K562 (cell line): ENCODE data around the gene UBASH3A. TPM values are rescaled to one million over a fixed set of nuclear protein-coding genes. Genes with fewer than 3 reads are reported as not detected.
A peak's percentile ranks its signal among the peaks of the same experiment; 100 is the strongest.

ENCODE experiments used
- ARID1B ChIP-seq: fragments of 450-650 bp; IDR thresholded peaks from 2 replicates; pipeline ENCODE4 v1.6.1; 2016; ENCODE audit warnings: antibody characterized with exemption, mild to moderate bottlenecking, inconsistent platforms
- CBFB ChIP-seq: sonication (generic); formaldehyde crosslinking; IDR thresholded peaks from 2 replicates; pipeline ENCODE4 v1.4.0; 2020; ENCODE audit warnings: mild to moderate bottlenecking, missing genetic modification reagents
- CTCFL ChIP-seq: IDR thresholded peaks from 2 replicates; pipeline ENCODE4 v1.6.1; 2011; ENCODE audit warnings: borderline replicate concordance, low read depth, mild to moderate bottlenecking, moderate library complexity, low read length; ENCODE audit not compliant: insufficient read depth, poor library complexity, severe bottlenecking
- E4F1 ChIP-seq: fragments of 250-450 bp; sonication (Bioruptor Pico); IDR thresholded peaks from 2 replicates; pipeline ENCODE4 v1.5.0; 2021; ENCODE audit warnings: mild to moderate bottlenecking, borderline replicate concordance
- HDAC1 ChIP-seq, 2 experiments: fragments of 450-650 bp; IDR thresholded peaks; 2 replicates each; pipeline ENCODE4 v1.6.1; 2016 to 2017; ENCODE audit warnings: inconsistent platforms in 1 of 2, mild to moderate bottlenecking in 1 of 2, moderate library complexity in 1 of 2
- HES1 ChIP-seq: fragments of 450-650 bp; IDR thresholded peaks from 2 replicates; pipeline ENCODE4 v1.6.1; 2016; ENCODE audit warnings: low read depth, mild to moderate bottlenecking, moderate library complexity
- KAT8 ChIP-seq: fragments of 450-650 bp; IDR thresholded peaks from 2 replicates; pipeline ENCODE4 v1.6.1; 2016; ENCODE audit warnings: low read depth, mild to moderate bottlenecking
- KLF13 ChIP-seq: fragments of 450-650 bp; IDR thresholded peaks from 2 replicates; pipeline ENCODE4 v1.6.1; 2016; ENCODE audit warnings: missing genetic modification characterization, low read depth, mild to moderate bottlenecking, missing compliant biosample characterization, moderate library complexity, borderline replicate concordance
- MAZ ChIP-seq, 2 experiments: fragments of 450-650 bp in 1 of 2; sonication (generic) in 1 of 2; formaldehyde crosslinking; IDR thresholded peaks in 1 of 2; conservative IDR thresholded peaks in 1 of 2; 2 replicates each; pipeline versions ENCODE4 v1.4.0 to v1.5.0; 2020; ENCODE audit warnings: mild to moderate bottlenecking in 1 of 2, missing genetic modification reagents in 1 of 2
- MLLT1 ChIP-seq, 2 experiments: fragments of 450-650 bp; IDR thresholded peaks; 2 replicates each; pipeline ENCODE4 v1.6.1; 2016
- PCBP1 ChIP-seq: fragments of 200-400 bp; formaldehyde crosslinking; IDR thresholded peaks from 2 replicates; pipeline ENCODE4 v1.6.1; 2018; ENCODE audit warnings: mild to moderate bottlenecking, low read depth, low read length; ENCODE audit not compliant: poor library complexity, severe bottlenecking
- SMARCA4 ChIP-seq: fragments of 450-650 bp; IDR thresholded peaks from 2 replicates; pipeline ENCODE4 v1.6.1; 2016
- SMARCC2 ChIP-seq: fragments of 450-650 bp; IDR thresholded peaks from 2 replicates; pipeline ENCODE4 v1.6.1; 2017; ENCODE audit warnings: antibody characterized with exemption, moderate library complexity, mild to moderate bottlenecking, low read depth
- TFAP4 ChIP-seq: sonication (generic); formaldehyde crosslinking; IDR thresholded peaks from 2 replicates; pipeline ENCODE4 v1.8.0; 2022; ENCODE audit warnings: missing genetic modification reagents, mild to moderate bottlenecking, moderate library complexity, borderline replicate concordance
- TRIM28 ChIP-seq: fragments of 450-650 bp; IDR thresholded peaks from 2 replicates; pipeline ENCODE4 v1.6.1; 2017
- ZFP36 ChIP-seq: fragments of 150-350 bp; IDR thresholded peaks from 2 replicates; pipeline ENCODE4 v1.6.1; 2018; ENCODE audit warnings: low read length, low read depth; ENCODE audit not compliant: partially characterized antibody
- ZNF23 ChIP-seq: fragments of 250-450 bp; sonication (Bioruptor Pico); IDR thresholded peaks from 2 replicates; pipeline ENCODE4 v1.4.0; 2020; ENCODE audit warnings: mild to moderate bottlenecking
- ZNF436 ChIP-seq: fragments of 250-450, 450-650 bp; sonication (Bioruptor Pico); formaldehyde crosslinking; IDR thresholded peaks from 2 replicates; pipeline ENCODE4 v1.7.0; 2020; ENCODE audit warnings: mild to moderate bottlenecking
- polyA plus RNA-seq, 8 experiments: library from polyadenylated mRNA; depleted of rRNA in 4 of 8; stranded (reverse) in 5 of 8; unstranded in 3 of 8; fragments of >200 nt; fragmentation: Nextera tagmentation in 2 of 8; fragmentation: Illumina TruSeq in 1 of 8; extraction: Ambion mirVana in 2 of 8; extraction: Trizol in 1 of 8; gene quantifications; 2 replicates each; pipeline versions ENCODE4 v1.2.1 to v1.2.3, GENCODE V29; 2011 to 2014; ENCODE audit warnings: inconsistent platforms in 1 of 8, missing spikeins in 1 of 8
- total RNA-seq, 7 experiments: library from RNA; depleted of rRNA in 6 of 7; stranded (reverse); fragments of >200 nt in 6 of 7; fragmentation: Illumina TruSeq in 2 of 7; extraction: Trizol in 2 of 7; gene quantifications; 2 replicates each; pipeline versions ENCODE4 v1.2.1 to v1.2.3, GENCODE V29; 2011 to 2021; ENCODE audit warnings: low replicate concordance in 1 of 7

The UBASH3A gene
- total and polyA plus RNA-seq, 9 of the 15 experiments (the other 6 are each of a cell fraction or from before 2014, with no cell fraction given) = 0.23 to 1.8 (median 1.1) TPM

GRCh38 chr21:42370894-42371654 is 32.6 kb upstream of the UBASH3A start (continued):
- TF ChIP-seq CTCFL (no peak), KLF13 (tag) (no peak), ZNF23 (CRISPR knock-in tag) (no peak), MLLT1 (IDR thresholded peaks at IDR 0.05) (0 out of 4 replicates have a peak, but pooled peaks of 1 of the 2 experiments have one; percentile 46), CBFB (CRISPR knock-in tag) (no peak), ZNF436 (no peak), KAT8 (no peak), TFAP4 (CRISPR knock-in tag) (peak; percentile 29; the same call in 1 of the 2 replicates), ARID1B (peak; percentile 53; the same call in 1 of the 2 replicates), MAZ (CRISPR knock-in tag; conservative IDR thresholded peaks at IDR 0.05 in 1 of 2, IDR thresholded peaks at IDR 0.05 in 1 of 2) (peak in 1 of 2 experiments; percentile 27; a peak in 1 of 4 replicates), HES1 (peak; percentile 65; the same call in 1 of the 2 replicates), HDAC1 (IDR thresholded peaks at IDR 0.05) (peak in 1 of 2 experiments; percentile 48; a peak in 1 of 4 replicates), TRIM28 (no peak), SMARCC2 (no peak), SMARCA4 (0 out of 2 replicates have a peak, but pooled peaks have one; percentile 30), E4F1 (no peak), ZFP36 (peak; percentile 34), PCBP1 (no peak)
